ENCODE results near the gene VPS72.

VPS72 gene

GRCh38 chr1:151176514-151177045 is 13.4 kb downstream of the VPS72 start:
- no peak for DNase-seq

- no peak for DNase-seq
Measured at GRCh38 chr1:151175863-151176262, 14.1 kb downstream of the VPS72 start, which contains the start of gene TMOD4. Gene TMOD4, minus strand, starts transcription at chr1:151175981. Its CDS starts 1,106 bp downstream, at chr1:151174875.

- no peak for DNase-seq
Measured at GRCh38 chr1:151175041-151175741, 14.8 kb downstream of the VPS72 start.

GRCh38 chr1:151171190-151171589 is 18.8 kb downstream of the VPS72 start:
- no peak for DNase-seq

GRCh38 chr1:151167116-151167515 is 22.9 kb downstream of the VPS72 start:
- DNase-seq, result no peak

- DNase-seq, result no peak
Measured at GRCh38 chr1:151166505-151166956, 23.5 kb downstream of the VPS72 start.

- peak; percentile 98 for DNase-seq
Measured at GRCh38 chr1:151165738-151166504, 24.1 kb downstream of the VPS72 start, which contains the start of the genes LYSMD1 and SCNM1. Gene LYSMD1, minus strand, starts transcription at chr1:151165902. Its CDS starts 644 bp downstream, at chr1:151165258. Gene SCNM1, plus strand, starts transcription at chr1:151166144. Its CDS starts 9 bp downstream, at chr1:151166153.

- DNase-seq, result no peak
Measured at GRCh38 chr1:151165281-151165737, 24.7 kb downstream of the VPS72 start.

GRCh38 chr1:151164732-151165280 is 25.2 kb downstream of the VPS72 start:
- no peak for DNase-seq

GRCh38 chr1:151159373-151159772 is 30.6 kb downstream of the VPS72 start:
- DNase-seq, result no peak

GRCh38 chr1:151158751-151159251 is 31.2 kb downstream of the VPS72 start:
- no peak for DNase-seq

- DNase-seq, result no peak
Measured at GRCh38 chr1:151158326-151158725, 31.7 kb downstream of the VPS72 start.

GRCh38 chr1:151157067-151157531 is 32.9 kb downstream of the VPS72 start:
- peak; percentile 69 for DNase-seq

GRCh38 chr1:151156515-151156819 is 33.5 kb downstream of the VPS72 start, which contains the start of gene TNFAIP8L2:
Gene TNFAIP8L2, plus strand, starts transcription at chr1:151156649. Its CDS starts 2,049 bp downstream, at chr1:151158698.
- peak; percentile 75 for DNase-seq

GRCh38 chr1:151147665-151148064 is 42.3 kb downstream of the VPS72 start:
- no peak for DNase-seq

GRCh38 chr1:151147132-151147503 is 42.9 kb downstream of the VPS72 start:
- no peak for DNase-seq

- DNase-seq, result peak; percentile 89
Measured at GRCh38 chr1:151146412-151147131, 43.4 kb downstream of the VPS72 start, which contains the start of gene SEMA6C. Gene SEMA6C, minus strand, starts transcription at chr1:151146631. Its CDS starts 4,010 bp downstream, at chr1:151142621.

- no peak for DNase-seq
Measured at GRCh38 chr1:151146072-151146411, 44.0 kb downstream of the VPS72 start.

- DNase-seq, result no peak
Measured at GRCh38 chr1:151145304-151146071, 44.5 kb downstream of the VPS72 start.

GRCh38 chr1:151144474-151145303 is 45.3 kb downstream of the VPS72 start:
- no peak for DNase-seq

Measured in CD4-positive, alpha-beta T cell treated with Interleukin-10 for 1 hour (primary cell).